NCI-H526 treated with DMSO at 0.1 percent for 48 hours (cell line): ENCODE measurements around the gene FOCAD.

ENCODE experiments used
- DNase-seq: peaks from one replicate; lab custom pipeline; 2025; lab: John Stamatoyannopoulos, UW

The FOCAD gene

DNA sequence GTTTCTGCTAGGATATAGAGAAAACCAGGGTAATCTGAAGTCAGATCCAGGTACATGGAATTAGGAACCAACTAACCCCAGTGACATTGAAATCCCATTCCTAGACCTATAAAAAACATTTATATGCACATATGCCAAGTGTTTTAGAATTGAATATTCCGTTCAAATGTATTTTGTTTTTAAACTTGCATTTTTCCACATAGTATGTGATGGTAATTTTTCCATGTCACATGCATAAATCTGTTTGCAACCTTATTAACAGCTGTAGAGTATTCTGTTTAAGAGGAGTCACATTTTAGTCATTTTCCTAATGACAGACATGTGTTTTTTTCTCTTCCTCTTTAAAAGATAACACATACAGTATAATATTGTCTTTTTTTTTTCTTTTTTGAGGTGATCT lies 50.2 kb downstream of the FOCAD start:
- DNase-seq = no peak

DNA sequence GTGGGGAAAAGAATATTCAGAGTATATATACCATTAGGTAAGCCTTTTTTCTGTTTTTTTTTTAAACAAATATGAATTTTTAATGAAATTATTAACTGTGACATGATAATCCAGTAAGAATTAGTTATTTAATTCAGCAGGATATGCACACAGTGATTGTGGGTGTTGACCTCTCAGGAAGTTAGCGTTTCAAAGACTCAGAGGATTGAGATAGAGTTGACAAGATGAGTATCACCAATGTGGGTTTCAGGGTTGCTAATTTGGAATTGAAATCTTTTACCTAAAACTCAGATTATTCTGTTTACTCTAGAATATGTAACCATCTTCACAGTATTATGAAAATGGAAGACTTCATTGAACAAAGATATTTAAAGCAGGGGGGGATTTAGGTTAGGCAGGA lies 56.2 kb downstream of the FOCAD start:
- DNase-seq = no peak

DNA sequence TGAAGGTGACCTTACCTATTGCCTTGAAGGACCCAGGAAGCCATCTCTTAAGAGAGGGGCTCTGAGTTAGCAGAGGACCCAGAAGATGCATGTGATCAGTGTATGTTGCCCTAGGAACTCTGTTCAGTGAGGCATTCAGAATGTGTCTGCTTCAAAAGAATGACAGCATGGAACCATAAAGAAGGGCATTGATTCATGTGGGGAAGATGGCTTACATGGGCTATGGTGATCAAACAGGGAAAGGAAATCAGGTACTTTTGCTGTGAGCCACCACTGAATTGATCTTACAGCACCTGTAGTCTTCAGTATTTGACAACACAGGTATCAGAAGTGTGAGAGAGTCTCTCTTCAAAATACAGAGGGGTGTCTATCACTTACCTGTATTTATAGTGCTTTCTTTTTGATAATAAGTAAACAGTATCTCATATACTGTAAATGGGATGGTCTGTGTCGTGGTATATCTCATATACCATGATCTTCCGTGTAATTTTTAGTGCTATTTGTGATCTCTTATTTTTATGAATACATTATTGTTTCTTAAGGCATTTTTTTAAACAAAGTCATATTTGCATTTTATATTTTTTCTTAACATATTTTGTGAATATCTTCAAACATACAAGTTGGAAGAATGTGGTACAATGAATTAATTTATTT lies 57.0 kb downstream of the FOCAD start:
- DNase-seq = no peak

DNA sequence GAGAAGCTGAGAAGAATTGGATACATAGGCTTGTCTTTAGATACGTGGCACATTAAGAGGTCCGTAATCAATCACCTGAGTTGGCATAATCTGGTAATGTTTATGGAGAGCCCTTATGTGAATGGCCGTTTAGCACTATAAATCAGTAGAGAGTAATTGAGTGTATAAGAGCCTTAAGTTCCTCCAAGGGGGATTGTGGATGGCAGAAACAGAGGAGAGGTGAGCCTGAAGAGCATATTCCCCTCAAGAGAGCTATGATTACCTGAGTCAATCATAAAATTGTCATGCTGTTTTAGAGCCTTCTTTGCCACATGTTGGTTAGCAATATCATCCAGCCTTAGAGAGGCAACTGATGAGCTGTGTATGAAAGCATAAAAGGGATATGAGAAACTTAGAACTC lies 58.8 kb downstream of the FOCAD start:
- DNase-seq = no peak

DNA sequence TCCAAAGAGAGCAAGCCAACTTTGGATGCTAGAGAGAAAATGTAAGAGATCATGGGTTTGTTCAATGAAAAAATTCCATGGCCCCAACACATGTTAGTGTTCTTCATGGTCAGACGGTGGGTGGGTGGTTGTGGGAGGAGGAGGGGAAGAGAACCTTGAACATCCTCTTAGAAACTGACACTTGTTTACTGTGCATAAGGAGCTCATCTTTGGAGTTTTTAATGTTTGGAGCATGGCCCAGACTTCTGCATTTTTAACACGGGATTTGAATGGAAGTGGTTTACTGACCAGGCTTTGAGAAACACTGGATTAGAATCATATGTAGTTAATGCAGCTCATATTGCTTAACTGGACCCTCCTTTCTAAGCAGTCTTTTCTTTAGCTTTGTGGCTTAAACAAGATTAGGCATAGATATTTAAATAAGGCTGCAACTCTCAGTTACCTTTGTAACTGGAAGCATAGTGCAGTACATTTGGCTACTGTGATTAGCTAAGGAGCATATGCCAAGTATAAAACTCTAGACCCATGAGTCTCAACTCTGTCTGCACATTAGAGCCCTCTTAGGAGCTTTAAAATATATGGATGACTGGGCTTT lies 60.1 kb downstream of the FOCAD start:
- no peak for DNase-seq

DNA sequence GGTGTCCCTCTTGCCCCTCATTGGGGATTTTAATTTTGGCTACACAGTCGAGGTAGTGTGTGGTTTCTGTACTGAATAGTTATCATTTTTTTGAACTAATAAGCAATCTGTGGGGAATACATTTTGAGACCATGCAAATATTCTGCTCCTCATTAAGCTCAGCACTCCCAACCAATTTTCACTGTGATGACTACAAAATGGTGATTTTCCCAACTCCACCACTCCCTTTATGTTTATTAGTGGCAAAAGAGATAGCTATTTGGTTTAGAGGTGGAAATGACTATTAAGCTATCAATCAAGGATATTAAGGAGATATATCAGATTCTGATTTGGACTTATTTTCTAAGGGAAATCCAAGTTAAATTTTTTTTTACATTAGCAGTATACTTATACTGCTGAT lies 62.9 kb downstream of the FOCAD start:
- DNase-seq = no peak

DNA sequence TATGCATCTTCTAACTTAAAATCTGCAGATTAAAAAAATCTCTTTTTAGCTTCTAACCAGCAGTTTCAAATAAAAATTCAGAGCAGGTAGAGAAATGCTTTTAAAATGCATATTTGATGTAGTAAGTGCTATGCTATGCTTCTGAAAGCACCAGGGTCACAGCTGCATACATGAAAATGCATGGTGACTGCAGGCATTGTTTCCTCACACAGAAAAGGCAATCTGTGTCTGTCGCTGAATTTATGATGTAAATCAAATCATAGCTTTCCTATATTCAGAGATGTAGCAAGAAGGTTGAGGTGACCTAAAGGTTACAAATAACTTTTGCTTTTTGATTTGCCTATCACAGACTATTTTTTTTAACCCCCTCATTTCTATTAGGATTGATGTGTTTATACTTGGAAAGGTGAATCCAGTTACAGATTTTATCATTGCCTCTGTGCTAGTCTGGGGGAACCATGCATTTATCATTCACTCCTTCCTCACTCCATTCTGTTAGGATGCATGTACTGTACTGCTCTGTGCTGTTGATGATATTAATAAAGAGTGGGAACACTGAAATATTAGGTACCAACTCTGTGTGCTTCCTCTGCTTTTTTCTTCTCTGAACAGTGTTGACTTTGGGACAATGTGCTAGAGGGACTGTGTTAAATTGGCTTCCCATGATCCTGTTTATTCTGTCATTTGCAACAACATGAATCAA lies 65.6 kb downstream of the FOCAD start:
- DNase-seq = no peak

DNA sequence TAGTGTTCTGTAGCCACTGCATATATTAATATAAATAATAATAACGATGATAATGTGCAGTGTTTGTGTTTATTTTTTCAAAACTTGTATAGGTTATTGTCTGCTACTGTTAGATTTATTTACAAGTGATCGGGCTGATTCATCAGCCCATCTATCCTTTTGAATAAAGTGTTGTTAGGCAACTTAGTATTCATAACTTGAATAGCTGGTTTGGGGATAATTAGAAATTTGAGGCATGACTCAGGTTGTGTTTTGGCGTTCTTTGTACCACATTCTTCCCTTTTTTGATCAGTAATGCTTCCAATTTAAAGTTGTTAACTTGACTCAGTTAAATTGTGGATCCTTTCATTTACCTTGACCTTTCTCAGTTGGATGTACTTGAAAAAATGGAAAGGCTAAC lies 69.7 kb downstream of the FOCAD start:
- DNase-seq = no peak

DNA sequence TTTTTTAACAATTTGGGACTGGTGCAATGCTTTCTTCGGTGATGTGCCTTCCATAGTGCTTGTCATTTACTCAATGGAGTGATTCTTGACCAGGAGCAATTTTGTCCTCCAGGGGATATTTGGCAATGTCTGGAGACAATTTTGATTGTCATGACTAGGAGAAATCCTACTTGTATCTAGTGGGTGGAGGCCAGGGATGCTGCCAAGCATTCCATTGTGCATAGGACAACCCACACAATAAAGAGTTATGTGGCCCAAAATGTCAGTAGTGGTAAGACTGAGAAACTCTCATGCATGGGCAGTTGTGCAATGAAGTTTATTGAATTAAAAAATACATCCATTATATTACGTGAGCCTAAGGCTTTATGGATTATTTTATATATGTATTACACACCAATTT lies 70.5 kb downstream of the FOCAD start:
- no peak for DNase-seq

DNA sequence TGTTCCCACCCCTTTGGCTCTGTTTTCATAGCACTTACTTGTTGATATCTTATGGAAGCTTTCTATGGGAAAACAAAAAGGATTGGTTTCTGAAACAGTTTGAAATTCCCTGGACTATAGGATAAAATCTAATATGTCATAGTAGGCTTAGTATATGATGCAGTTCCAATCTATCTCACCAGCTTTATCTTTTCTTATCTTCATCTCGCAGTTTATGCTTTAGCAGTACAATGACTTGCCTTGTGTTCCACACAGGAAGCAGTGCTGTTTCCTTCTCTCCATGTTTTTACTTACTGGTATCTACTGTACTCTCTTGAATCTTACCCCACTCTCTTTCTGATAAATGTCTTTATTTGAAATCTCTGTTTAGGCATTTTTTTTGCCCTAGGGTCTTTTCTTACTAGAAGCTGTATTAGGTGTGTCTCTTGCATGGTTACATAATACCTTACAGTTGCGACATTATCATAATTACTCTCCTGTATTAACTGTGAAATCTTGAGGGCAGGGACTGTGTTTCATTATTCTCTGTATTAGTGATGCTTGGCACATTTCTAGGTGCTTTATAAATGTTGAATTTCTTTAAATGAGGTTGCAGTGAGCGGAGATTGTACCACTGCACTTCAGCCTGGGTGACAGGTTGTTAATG lies 76.3 kb downstream of the FOCAD start:
- DNase-seq = no peak

DNA sequence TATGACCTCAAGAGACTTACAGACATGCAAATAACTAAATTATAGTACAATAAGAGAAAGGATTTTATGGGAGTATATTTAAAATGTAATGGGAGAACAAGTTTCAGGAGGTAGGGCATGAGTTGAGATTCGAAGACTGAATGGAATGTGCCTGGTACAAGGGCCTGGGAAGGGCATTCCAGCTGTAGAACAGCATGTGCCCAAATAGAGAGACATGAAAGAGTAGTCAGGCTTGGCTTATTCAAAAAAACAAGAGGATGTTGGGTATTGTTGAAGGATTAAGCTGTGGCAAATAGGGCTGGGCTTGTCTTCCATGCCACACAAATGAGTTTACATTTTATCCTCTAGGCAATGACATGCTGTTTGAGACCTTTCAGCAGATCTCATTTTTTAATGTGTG lies 86.9 kb downstream of the FOCAD start:
- DNase-seq = no peak

DNA sequence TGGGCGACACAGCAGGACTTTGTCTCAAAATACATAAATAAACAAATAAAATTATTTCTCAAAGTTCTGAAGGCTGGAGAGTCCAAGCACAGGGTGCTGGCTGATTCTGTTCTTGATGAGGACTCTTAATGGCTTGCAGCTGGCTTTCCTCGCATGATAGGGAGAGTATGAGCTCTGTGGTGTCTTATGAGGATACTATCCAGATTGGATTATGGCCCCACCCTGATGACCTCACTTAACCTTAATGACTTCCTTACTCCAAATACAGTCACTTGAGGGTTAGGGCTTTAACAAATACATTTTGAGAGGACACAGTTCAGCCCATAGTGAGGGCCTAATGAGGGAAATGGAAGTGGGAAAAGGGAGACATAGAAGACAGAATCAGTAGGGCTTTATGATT lies 87.7 kb downstream of the FOCAD start:
- DNase-seq = no peak

DNA sequence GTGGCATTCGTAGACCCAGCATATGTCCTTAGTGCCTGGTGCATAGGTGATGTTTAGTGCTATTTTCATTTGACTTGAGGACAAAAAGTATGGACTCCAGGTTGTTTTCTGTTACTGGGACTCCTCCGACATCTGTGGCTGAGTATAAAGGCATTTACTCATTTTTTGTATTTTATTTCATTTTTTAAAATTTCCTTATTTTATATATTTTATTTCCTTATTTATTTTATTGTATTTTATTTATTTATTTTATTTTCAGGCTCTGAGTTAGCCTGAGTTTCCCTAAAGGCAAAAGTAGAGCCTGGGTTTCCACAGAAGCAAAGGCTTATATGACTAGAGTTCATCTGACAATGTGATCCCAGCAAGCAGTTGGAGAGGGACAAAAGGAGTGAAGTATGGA lies 91.6 kb downstream of the FOCAD start:
- DNase-seq = no peak

DNA sequence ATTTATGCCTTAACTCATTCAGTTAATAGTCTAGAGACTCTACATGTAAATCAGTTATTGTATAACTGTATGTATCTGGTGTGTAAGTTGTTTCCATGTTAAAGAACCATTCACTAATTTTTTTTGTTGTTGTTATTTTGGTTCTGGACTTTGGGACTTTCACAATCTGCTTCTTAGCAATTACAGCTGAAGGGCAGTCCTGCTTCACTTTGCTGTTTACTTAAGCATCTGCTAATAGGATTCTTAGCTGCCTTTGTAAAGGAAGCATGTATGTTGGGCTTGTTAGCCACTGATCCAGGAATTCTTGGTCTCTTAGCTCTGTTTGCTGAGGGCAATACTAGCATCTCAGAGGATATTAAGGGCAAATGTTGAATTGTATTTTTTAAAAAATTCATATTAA lies 97.0 kb downstream of the FOCAD start:
- no peak for DNase-seq

DNA sequence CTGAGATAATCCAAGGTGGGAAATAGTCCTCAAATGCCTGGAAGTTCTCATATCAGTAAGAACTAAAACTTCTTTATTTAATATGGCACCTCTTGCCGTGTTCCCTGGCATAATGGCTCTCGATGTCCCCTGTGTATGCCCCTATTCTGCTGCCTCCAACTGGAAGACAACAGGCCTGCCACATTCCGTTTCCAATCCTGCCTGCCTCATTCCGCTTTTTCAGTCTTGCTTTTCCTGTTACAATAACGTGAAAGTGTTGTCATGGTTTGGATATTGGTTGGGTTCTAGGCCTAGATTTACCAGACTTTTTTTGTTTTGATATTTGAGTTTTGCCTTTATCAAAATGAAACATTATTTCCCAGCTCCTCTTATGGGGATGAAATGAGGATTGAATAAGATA lies 98.2 kb downstream of the FOCAD start:
- no peak for DNase-seq

DNA sequence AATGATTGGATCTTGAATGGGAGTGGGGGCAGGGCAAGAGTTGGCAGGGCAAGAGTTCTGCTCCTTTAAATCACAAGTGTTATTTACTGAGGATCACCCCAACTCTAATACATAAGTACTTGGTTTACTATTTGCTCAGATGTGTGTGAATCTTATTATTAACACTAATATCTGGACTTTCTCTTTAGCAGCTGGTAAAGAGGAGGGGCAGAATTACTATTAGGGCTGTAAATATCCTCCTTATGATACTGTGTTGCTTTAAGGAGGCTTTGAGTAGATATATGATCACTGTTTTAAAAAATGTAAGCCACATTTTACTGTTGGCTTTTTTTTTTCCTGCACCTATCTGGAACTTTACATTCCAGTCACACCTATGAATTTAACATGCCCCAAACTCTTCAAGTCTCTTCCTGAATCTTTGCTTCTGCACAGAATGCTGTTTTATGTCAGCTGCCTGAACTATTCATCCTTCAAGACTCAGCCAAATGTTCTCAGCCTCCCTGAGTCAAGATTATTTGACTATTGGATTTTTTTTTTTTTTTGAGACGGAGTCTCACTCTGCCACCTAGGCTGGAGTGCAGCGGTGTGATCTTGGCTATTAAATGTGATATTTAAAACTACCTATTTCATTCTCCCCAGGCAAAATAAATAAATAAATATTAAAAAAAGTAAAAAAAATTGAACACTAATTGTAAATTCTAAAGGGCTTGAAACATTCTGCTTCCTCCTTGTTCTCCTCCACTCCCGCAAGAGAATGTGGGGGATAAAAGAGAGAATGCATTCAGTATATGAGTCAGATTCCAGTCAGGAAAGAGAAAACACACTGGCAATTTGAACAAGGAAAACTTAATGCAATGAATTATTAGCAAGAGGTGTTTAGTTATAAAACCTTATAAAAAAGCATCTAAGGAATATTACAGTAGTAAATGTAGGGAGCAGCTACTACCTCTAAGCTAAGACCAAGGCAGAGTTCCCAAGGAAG lies 99.3 kb downstream of the FOCAD start:
- DNase-seq = no peak

DNA sequence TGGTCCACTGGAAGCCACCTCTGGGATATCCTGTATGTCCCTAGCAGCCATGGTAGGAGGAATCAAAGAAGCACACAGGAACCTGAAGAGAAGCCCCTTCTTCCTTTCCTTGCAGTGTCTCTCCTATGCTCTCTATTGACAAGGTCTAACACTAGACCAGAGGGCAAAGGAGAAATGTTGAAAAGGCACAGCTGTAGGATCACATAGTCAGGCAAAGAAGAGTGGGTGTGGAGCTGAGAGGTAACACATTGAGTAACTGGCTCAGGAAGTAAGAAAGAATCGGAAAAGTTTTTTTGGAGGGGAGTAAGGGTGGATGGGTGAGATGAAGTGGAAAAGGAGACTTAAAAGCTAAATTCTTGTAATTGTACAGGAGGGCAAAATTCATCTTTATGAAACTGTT lies 100.1 kb downstream of the FOCAD start:
- DNase-seq = no peak

DNA sequence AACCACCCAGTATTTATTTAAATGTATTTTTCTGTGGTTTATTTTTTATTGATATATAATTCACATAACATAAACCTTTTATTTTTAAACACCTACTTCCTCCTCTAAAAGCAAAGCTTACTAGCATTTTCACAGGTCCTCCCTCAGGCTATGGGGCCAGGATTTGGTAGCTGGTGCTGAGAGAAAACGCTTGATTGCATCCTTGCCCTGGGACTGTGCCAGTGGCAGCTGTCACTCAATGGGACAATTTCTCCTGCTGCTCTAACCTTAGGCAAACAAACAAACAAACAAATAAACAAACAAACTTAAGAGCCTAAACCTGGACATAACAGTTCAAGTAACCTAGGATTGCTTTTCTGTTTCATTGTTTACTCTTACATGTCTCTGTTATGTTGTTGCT lies 102.7 kb downstream of the FOCAD start:
- no peak for DNase-seq

DNA sequence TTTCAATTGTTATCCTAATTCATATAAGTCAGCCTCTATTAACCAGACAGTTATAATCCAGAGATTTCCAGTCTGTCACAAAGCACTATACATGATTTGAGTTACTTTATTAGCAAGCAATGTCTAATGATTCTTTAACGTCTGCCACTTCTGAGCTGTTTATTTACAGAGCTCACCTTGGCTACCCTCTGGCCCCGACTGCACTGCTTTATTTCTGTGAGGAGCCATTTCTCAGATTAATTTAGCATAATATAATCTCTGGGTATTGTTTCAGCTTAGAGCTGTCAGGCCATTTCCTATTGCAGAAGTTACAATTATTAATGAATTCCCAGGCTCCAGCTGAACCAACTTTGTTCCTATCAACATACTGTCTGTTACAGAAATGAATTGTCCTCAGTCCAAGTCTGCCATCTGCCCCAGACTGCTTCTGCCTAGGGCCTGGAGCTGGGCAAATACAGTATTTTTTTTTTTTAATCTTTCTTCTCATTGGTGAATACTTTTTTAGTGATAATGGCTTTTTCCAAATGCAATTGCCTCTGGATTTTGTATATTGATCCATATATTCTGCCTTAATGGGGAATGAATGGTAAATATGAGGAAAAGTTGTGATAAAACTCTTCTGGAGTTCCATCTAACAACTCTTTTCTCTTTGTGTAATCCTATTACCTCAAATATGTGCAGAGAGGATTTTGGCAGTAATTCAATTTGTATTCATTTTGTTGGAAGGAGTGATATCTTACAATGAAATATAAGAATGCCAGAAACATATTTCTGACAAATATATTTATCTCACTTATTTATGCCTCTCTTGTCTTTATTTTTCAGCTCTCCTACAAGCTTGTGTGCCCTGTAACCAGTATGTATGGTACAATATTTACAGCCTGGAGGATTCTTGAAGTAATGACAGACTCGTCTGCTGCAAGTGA lies 104.7 kb downstream of the FOCAD start:
- DNase-seq = no peak

DNA sequence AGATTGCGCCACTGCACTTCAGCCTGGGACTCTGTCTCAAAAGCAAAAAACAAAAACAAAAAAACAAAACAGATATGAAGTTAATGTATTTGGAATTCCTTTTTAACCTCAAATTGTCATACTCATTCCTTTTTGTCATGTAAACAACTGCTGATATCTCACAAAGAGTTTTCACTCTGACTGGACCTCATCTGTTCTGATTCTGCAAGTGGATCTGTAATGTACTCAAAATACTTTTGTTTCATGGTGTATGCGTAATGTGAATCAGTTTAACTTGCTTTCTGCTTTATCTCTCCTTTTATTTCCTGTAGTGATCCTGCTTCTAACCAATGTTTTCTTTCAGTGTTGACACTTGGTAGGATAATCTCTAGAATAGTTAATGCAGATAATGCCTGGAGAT lies 106.7 kb downstream of the FOCAD start:
- DNase-seq = no peak

DNA sequence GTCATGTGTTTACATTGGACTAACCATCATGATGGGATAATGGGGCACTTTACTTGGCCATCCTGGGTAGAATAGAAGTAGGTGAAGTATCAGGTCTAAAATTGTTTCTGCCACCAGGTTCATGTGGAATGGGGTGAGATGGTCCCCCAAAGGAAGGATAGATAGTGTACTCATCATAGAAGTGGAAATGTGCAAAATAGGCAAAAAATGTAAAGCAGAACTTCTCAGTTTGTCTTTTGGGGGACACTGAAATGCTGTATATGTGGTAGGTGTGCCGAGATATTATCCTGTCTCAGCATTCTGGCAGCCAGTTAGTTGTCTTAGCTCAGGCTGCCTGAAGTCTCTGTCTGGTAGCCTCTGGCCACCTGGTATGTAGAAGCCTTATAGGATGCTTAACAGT lies 107.6 kb downstream of the FOCAD start:
- no peak for DNase-seq
